Osteocyte (in vitro differentiated cells): Measurements from ENCODE around the gene RNF215. TPM values are rescaled to one million over a fixed set of nuclear protein-coding genes. Genes with fewer than 3 reads are reported as not detected.
A peak's percentile ranks its signal among the peaks of the same experiment; 100 is the strongest.

Experiments
- DNase-seq: peaks from one replicate; pipeline ENCODE4 v3.0.0; 2021; ENCODE audit warnings: mixed read lengths; ENCODE audit not compliant: unreplicated experiment; ENCODE audit errors: extremely low spot score
- H3K27ac Mint-ChIP-seq: one replicate; pipeline ENCODE4 v1.8.0; 2021; ENCODE audit warnings: mild to moderate bottlenecking, mixed read lengths; ENCODE audit not compliant: unreplicated experiment
- H3K27me3 Mint-ChIP-seq: one replicate; pipeline ENCODE4 v1.8.0; 2021; ENCODE audit warnings: mixed read lengths; ENCODE audit not compliant: unreplicated experiment
- H3K36me3 Mint-ChIP-seq: one replicate; pipeline ENCODE4 v1.8.0; 2021; ENCODE audit warnings: mixed read lengths; ENCODE audit not compliant: unreplicated experiment
- H3K4me1 Mint-ChIP-seq: one replicate; pipeline ENCODE4 v1.8.0; 2021; ENCODE audit warnings: mixed read lengths; ENCODE audit not compliant: unreplicated experiment
- H3K4me3 Mint-ChIP-seq: one replicate; pipeline ENCODE4 v1.8.0; 2021; ENCODE audit warnings: mild to moderate bottlenecking, moderate library complexity, mixed read lengths; ENCODE audit not compliant: unreplicated experiment
- H3K9me3 Mint-ChIP-seq: one replicate; pipeline ENCODE4 v1.8.0; 2021; ENCODE audit warnings: mixed read lengths; ENCODE audit not compliant: unreplicated experiment
- total RNA-seq: library from RNA; stranded (reverse); gene quantifications from 2 replicates; pipeline ENCODE4 v1.2.1, GENCODE V29; 2021
- TF ChIP-seq, protein P1 (sequence below): fragments of 200-600 bp; sonication (generic); IDR thresholded peaks from 2 replicates; pipeline ENCODE4 v1.5.0; 2021; ENCODE audit warnings: antibody characterized with exemption, mild to moderate bottlenecking, moderate library complexity

Gene RNF215
- total RNA-seq, 1 donor from 2014 or later = 36.6 TPM

DNA sequence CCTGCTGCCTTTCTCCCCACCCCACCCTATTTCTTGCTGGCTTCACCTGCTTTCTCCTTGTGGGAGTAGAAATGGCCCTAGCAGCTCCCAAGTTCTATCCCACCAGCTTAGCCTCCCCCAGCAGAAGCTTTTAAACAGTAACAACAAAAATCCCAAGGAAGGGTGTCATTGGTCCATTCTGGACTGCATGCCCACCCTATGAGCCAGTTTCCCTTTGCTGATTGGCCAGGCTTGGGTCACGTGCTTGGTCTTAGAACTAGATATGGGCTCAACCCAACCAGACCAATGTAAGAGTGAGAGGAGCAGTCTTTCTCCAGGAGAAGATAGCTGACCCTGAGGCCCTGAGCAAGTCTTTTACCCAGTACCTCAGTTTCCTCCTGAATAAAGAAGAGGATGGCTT is 40.7 kb upstream of the RNF215 start:
- Mint-ChIP-seq H3K36me3 (no peaks in the 10 kb centered on the region), H3K9me3 (no peaks in the 10 kb centered on the region), H3K4me3 (no peak overlapping the region), H3K4me1 (peaks cover 23% of the 10 kb centered on the region), H3K27ac (no peak overlapping the region), H3K27me3 (no peaks in the 10 kb centered on the region)
- DNase-seq = no peak
- TF ChIP-seq, protein P1, sequence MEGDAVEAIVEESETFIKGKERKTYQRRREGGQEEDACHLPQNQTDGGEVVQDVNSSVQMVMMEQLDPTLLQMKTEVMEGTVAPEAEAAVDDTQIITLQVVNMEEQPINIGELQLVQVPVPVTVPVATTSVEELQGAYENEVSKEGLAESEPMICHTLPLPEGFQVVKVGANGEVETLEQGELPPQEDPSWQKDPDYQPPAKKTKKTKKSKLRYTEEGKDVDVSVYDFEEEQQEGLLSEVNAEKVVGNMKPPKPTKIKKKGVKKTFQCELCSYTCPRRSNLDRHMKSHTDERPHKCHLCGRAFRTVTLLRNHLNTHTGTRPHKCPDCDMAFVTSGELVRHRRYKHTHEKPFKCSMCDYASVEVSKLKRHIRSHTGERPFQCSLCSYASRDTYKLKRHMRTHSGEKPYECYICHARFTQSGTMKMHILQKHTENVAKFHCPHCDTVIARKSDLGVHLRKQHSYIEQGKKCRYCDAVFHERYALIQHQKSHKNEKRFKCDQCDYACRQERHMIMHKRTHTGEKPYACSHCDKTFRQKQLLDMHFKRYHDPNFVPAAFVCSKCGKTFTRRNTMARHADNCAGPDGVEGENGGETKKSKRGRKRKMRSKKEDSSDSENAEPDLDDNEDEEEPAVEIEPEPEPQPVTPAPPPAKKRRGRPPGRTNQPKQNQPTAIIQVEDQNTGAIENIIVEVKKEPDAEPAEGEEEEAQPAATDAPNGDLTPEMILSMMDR = no peak

DNA sequence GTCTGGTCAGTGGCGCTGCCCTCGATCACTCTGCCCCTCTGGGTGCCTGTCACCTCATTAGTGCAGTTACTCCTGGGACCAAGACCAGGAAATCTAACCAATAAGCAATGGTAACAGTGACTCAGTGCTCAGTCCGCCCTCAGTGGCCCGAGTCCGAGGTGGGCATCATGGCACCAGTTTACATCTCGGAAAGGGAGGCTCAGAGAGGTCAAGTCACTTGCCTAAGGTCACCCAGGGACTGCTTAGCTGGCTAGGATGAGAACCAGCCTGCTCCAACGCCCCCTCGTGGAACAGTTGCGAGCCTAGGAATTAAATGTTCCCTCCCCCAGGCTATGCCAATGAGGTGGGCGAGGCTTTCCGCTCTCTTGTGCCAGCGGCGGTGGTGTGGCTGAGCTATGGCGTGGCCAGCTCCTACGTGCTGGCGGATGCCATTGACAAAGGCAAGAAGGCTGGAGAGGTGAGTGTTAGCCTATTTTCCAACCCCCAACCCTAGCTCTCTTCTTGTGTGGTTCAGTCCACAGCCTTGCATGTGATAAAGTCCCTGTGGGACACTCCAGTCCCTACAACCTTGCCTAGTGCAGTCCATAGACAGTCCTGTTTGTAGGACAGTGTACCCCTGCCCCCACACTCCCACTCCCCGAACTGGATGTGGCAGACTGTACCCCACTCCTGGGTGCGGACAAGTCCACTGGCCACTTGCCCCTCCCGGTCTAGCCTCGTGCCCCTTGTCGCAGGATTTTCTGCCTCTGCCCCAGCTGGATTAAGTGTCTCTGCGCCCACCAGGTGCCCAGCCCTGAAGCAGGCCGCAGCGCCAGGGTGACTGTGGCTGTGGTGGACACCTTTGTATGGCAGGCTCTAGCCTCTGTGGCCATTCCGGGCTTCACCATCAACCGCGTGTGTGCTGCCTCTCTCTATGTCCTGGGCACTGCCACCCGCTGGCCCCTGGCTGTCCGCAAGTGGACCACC is 39.5 kb upstream of the RNF215 start:
- H3K27ac Mint-ChIP-seq = peak overlapping the region; percentile 88
- H3K27me3 Mint-ChIP-seq = no peaks in the 10 kb centered on the region
- no peaks in the 10 kb centered on the region for H3K9me3 Mint-ChIP-seq
- H3K4me3 Mint-ChIP-seq = peak overlapping the region; percentile 83
- peak; percentile 90 for DNase-seq
- peaks cover 35% of the 10 kb centered on the region for H3K4me1 Mint-ChIP-seq
- H3K36me3 Mint-ChIP-seq = no peaks in the 10 kb centered on the region
- TF ChIP-seq, protein P1 = peak; percentile 76

DNA sequence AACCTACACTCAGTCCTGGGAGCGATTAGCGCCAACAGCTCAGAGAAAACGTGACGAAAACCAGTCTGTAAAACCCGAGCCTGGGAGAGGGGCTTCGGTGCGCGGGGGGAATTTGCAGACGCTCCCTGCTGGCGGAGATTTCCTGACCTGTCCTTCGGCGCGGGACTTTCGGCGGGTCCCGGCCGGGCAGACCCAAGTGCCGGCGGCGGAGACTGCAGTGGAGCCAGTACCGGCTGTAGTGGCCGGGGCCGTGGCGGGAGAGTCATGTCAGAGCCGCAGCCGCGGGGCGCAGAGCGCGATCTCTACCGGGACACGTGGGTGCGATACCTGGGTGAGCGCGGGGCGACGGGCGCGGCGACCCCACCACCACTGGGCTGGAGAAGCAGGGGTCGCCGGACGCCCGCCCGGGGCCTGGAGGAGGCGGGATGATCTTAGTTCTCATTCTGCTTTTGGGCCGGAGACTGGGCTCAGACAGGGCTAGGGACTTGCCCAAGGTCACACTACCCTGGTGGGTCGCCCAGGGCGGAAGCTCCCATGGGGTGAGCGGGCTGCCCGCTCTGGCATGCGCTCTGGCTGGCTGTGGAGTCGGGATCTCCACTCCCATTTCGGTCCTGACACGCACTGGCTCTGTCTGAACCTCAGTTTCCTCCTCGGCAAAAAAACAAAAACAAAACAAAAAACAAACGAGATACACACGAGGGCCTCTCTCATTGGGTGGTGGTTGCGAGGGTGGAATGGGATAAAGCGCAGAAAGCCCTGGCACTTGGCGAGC is 38.6 kb upstream of the RNF215 start, which contains the start of gene MTFP1:
Gene MTFP1, plus strand, starts transcription at position 153 of the 772 bp plus-strand sequence. Its CDS starts 112 bp downstream, at position 265.
- TF ChIP-seq, protein P1 = no peak
- Mint-ChIP-seq H3K4me1 (peaks cover 43% of the 10 kb centered on the region), H3K27me3 (no peaks in the 10 kb centered on the region), H3K4me3 (peak within 1 kb of the TSS; percentile 86), H3K36me3 (no peaks in the 10 kb centered on the region), H3K9me3 (no peaks in the 10 kb centered on the region), H3K27ac (peak within 1 kb of the TSS; percentile 94)
- DNase-seq = peak; percentile 88

DNA sequence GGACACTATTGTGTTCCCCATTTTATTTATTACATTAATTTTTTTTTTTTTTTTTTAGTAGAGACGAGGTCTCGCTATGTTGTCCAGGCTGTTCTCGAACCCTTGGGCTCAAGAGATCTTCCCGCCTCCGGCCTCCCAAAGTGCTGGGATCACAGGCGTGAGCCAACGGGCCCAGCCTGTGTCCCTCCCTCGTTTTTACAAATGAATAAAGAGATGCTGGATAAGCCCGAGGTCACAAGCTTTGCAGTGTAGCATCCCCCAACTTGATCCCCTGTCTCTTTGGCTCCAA is 38.1 kb upstream of the RNF215 start:
- Mint-ChIP-seq H3K27me3 (no peaks in the 10 kb centered on the region), H3K36me3 (no peaks in the 10 kb centered on the region), H3K27ac (peak overlapping the region; percentile 88), H3K9me3 (no peaks in the 10 kb centered on the region), H3K4me1 (peaks cover 49% of the 10 kb centered on the region), H3K4me3 (peak overlapping the region; percentile 83)
- DNase-seq = no peak
- TF ChIP-seq, protein P1 = no peak
